GM19468 (cell line): ENCODE results near the gene ME2.
"Not testable (repeated sequence)": the region's sequence is repeated elsewhere in the genome, so short reads cannot be mapped to it uniquely, and the experiment has no call there.

Experiments
- ATAC-seq: cut with Tn5 transposase; IDR thresholded peaks from one replicate; pipeline ENCODE4 v1.9.1; 2021; ENCODE audit warnings: mild to moderate bottlenecking, moderate library complexity, moderate number of reproducible peaks; ENCODE audit not compliant: unreplicated experiment; ENCODE audit errors: extremely low read depth

ME2 gene

GRCh38 chr18:50909261-50909660 lies 30.3 kb downstream of the ME2 start:
- no peak for ATAC-seq

GRCh38 chr18:50911006-50911405 lies 32.1 kb downstream of the ME2 start:
- ATAC-seq: no peak

- ATAC-seq: no peak
These were observed 38.1 kb downstream of the ME2 start for GRCh38 chr18:50917021-50917420.

GRCh38 chr18:50918153-50918552 lies 39.2 kb downstream of the ME2 start:
- no peak for ATAC-seq

GRCh38 chr18:50924372-50924771 lies 45.5 kb downstream of the ME2 start:
- no peak for ATAC-seq

GRCh38 chr18:50926521-50926920 lies 47.6 kb downstream of the ME2 start:
- ATAC-seq: no peak

GRCh38 chr18:50928551-50928950 lies 49.6 kb downstream of the ME2 start:
- no peak for ATAC-seq

GRCh38 chr18:50933684-50934083 lies 54.8 kb downstream of the ME2 start:
- no peak for ATAC-seq

- ATAC-seq: no peak
These were observed 55.8 kb downstream of the ME2 start for GRCh38 chr18:50934545-50935211.

- ATAC-seq: no peak
These were observed 56.7 kb downstream of the ME2 start for GRCh38 chr18:50935493-50936191.

- no peak for ATAC-seq
These were observed 58.3 kb downstream of the ME2 start for GRCh38 chr18:50937183-50937582.

- ATAC-seq: no peak
These were observed 60.0 kb downstream of the ME2 start for GRCh38 chr18:50938912-50939311.

- no peak for ATAC-seq
These were observed 65.5 kb downstream of the ME2 start for GRCh38 chr18:50944245-50944932.

GRCh38 chr18:50945918-50946317 lies 67.0 kb downstream of the ME2 start:
- not testable (repeated sequence) for ATAC-seq

- no peak for ATAC-seq
These were observed 69.0 kb downstream of the ME2 start for GRCh38 chr18:50947899-50948298.

GRCh38 chr18:50949185-50949584 lies 70.3 kb downstream of the ME2 start:
- ATAC-seq: no peak

- no peak for ATAC-seq
These were observed 71.7 kb downstream of the ME2 start for GRCh38 chr18:50950626-50951025.

- ATAC-seq: no peak
These were observed 74.9 kb downstream of the ME2 start for GRCh38 chr18:50953822-50954221.

- no peak for ATAC-seq
These were observed 76.3 kb downstream of the ME2 start for GRCh38 chr18:50955253-50955652.

- ATAC-seq: no peak
These were observed 77.2 kb downstream of the ME2 start for GRCh38 chr18:50956116-50956515.

GRCh38 chr18:50961974-50962373 lies 83.1 kb downstream of the ME2 start:
- no peak for ATAC-seq
